Gastroesophageal sphincter (tissue), 4 donors: ENCODE data around the gene SPTB. TPM values are rescaled to one million over a fixed set of nuclear protein-coding genes. Genes with fewer than 3 reads are reported as not detected.

Experiments used
- ATAC-seq: fragments of 150-250 bp; one replicate; pipeline ENCODE4 v1.9.1; 2016; ENCODE audit warnings: mild to moderate bottlenecking, moderate library complexity
- H3K27ac ChIP-seq, 4 donors: fragments of 200-600 bp; sonication (generic) in 3 of 4; 1 replicate in 3 of 4; 2 replicates in 1 of 4; pipeline ENCODE4 v1.5.1; 2016 to 2019
- H3K27me3 ChIP-seq: fragments of 200-600 bp; sonication (generic); one replicate; pipeline ENCODE4 v1.5.1; 2019
- H3K36me3 ChIP-seq, 2 donors: fragments of 200-600 bp; sonication (generic); one replicate each; pipeline ENCODE4 v1.5.1; 2019; ENCODE audit warnings: control low read depth in 1 of 2
- H3K4me1 ChIP-seq, 3 donors: fragments of 200-600 bp; sonication (generic); 1 replicate in 2 of 3; 2 replicates in 1 of 3; pipeline ENCODE4 v1.5.1; 2016 to 2019; ENCODE audit warnings: control low read depth in 2 of 3
- H3K4me3 ChIP-seq, 2 donors: fragments of 200-600 bp; sonication (generic); one replicate each; pipeline ENCODE4 v1.5.1; 2019; ENCODE audit warnings: mild to moderate bottlenecking in 1 of 2, moderate library complexity in 1 of 2
- H3K9me3 ChIP-seq, 3 donors: fragments of 200-600 bp; sonication (generic); one replicate each; pipeline ENCODE4 v1.5.1; 2017 to 2019; ENCODE audit warnings: control low read depth in 2 of 3
- EP300 ChIP-seq: sonication (generic); formaldehyde crosslinking; IDR thresholded peaks from one replicate; pipeline ENCODE4 v1.6.1; 2017; ENCODE audit warnings: antibody characterized with exemption, mild to moderate bottlenecking
- POLR2A ChIP-seq, 2 donors: fragments of 450-650 bp; IDR thresholded peaks; one replicate each; pipeline ENCODE4 v1.6.1; 2017; ENCODE audit warnings: antibody characterized with exemption in 2 of 2, mild to moderate bottlenecking in 2 of 2, moderate library complexity in 1 of 2
- POLR2AphosphoS5 ChIP-seq: sonication (generic); formaldehyde crosslinking; IDR thresholded peaks from one replicate; pipeline ENCODE4 v1.6.1; 2017; ENCODE audit warnings: antibody characterized with exemption
- WGBS, 2 donors: methylation state at CpG; one replicate each; pipeline ENCODE4 v1.1.5; 2018; ENCODE audit warnings: low coverage in 1 of 2; 5-methylcytosine and 5-hydroxymethylcytosine counted together
- total RNA-seq, 4 donors: library from RNA; depleted of rRNA; stranded (reverse); fragments of >200 nt; gene quantifications; one replicate each; pipeline ENCODE4 v1.1.0, GENCODE V29; 2016
- TF ChIP-seq, protein P1 (sequence below), 4 experiments: fragments of 200-600 bp in 2 of 4; fragments of 450-650 bp in 2 of 4; sonication (generic) in 1 of 4; IDR thresholded peaks; one replicate each; pipeline ENCODE4 v1.5.1; 2017 to 2019; ENCODE audit warnings: antibody characterized with exemption in 4 of 4, mild to moderate bottlenecking in 2 of 4, moderate library complexity in 2 of 4

Gene SPTB
- total RNA-seq, 4 donors from 2014 or later = 0.62 to 3.1 (median 1.0) TPM

DNA sequence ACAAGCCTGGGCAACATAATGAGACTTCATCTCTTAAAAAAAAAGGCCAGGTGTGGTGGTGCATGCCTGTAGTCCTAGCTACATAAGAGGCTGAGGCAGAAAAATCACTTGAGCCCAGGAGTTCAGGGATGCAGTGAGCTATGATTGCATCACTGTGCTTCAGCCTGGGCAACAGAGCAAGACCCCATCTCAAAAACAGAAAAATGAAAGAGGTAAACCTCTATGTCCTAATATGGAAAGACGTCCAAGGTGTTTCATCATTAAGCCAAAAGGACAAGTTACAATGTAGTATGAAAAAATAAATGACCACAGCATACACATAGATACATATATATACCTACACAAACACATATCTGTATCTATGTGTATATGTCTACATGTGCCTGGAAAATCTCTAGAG lies 15.4 kb downstream of the SPTB start:
- Histone ChIP-seq H3K4me3 (no peak overlapping the region), H3K4me1 (no peaks in the 10 kb centered on the region), H3K27me3 (peaks cover 3% of the 10 kb centered on the region), H3K27ac (no peak overlapping the region), H3K9me3 (no peaks in the 10 kb centered on the region), H3K36me3 (no peaks in the 10 kb centered on the region)
- ATAC-seq = no peak
- 91% methylated on average over 1 of the region's 1 CpG; no CpG with 5 or more reads in 1 of the 2 donors for WGBS, 2 donors
- TF ChIP-seq, protein P1, sequence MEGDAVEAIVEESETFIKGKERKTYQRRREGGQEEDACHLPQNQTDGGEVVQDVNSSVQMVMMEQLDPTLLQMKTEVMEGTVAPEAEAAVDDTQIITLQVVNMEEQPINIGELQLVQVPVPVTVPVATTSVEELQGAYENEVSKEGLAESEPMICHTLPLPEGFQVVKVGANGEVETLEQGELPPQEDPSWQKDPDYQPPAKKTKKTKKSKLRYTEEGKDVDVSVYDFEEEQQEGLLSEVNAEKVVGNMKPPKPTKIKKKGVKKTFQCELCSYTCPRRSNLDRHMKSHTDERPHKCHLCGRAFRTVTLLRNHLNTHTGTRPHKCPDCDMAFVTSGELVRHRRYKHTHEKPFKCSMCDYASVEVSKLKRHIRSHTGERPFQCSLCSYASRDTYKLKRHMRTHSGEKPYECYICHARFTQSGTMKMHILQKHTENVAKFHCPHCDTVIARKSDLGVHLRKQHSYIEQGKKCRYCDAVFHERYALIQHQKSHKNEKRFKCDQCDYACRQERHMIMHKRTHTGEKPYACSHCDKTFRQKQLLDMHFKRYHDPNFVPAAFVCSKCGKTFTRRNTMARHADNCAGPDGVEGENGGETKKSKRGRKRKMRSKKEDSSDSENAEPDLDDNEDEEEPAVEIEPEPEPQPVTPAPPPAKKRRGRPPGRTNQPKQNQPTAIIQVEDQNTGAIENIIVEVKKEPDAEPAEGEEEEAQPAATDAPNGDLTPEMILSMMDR (IDR thresholded peaks at IDR 0.05) = no peak
- TF ChIP-seq POLR2A (IDR thresholded peaks at IDR 0.05) (no peak), EP300 (no peak), POLR2AphosphoS5 (no peak)

DNA sequence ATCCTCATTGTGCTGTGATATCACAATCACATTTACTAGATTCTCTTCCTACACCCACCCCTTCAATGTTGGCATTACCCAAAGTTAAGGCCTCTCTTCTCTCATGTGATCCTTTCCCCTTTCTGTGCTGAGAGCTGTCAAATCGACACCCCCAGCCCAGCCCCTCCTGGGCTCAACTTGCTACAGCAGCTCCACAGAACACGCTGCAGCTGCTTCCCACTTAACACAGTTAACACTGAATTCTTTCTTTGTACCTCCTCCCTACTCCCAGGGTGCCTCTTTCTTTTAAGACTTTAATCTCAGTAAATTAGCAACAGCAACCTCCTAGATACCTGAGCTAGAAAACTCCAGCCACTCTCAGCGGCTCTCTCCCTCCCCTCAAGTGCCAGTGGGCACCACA lies 17.8 kb downstream of the SPTB start:
- ATAC-seq = no peak
- Histone ChIP-seq H3K36me3 (no peaks in the 10 kb centered on the region), H3K4me1 (no peaks in the 10 kb centered on the region), H3K27ac (no peak overlapping the region), H3K27me3 (peaks cover 14% of the 10 kb centered on the region), H3K4me3 (no peak overlapping the region), H3K9me3 (no peaks in the 10 kb centered on the region)
- 33 to 51% methylated on average over 3 of the region's 3 CpGs for WGBS, 2 donors
- no peak for TF ChIP-seq POLR2A (IDR thresholded peaks at IDR 0.05)
- TF ChIP-seq EP300 = no peak
- TF ChIP-seq POLR2AphosphoS5 = no peak
- TF ChIP-seq, protein P1 (IDR thresholded peaks at IDR 0.05) = no peak

DNA sequence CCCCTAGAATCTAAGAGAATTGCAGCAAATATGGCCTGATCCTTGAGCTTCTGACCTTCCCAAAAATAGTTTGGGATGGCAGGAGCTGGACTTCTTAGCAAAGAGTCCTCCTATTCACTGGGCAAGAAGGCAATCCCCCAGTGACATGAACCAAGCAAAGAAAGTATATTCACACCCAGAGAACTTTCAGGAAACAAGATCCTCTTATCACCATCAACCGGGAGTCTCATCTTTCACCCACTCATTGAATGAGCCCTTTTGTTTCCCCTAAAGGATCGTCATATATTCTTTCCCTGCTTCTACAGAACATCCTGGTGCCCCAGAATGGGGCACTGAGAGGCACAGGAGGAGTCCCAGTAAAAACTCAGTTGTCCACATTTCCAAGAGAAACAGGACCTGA lies 19.7 kb downstream of the SPTB start:
- ATAC-seq = no peak
- peaks cover 11% of the 10 kb centered on the region for H3K27me3 ChIP-seq
- no peaks in the 10 kb centered on the region for H3K36me3 ChIP-seq
- H3K4me3 ChIP-seq = no peak overlapping the region
- H3K4me1 ChIP-seq = no peaks in the 10 kb centered on the region
- H3K9me3 ChIP-seq = no peaks in the 10 kb centered on the region
- TF ChIP-seq, protein P1 (IDR thresholded peaks at IDR 0.05) = no peak
- TF ChIP-seq POLR2AphosphoS5 (no peak), POLR2A (IDR thresholded peaks at IDR 0.05) (no peak), EP300 (no peak)
- WGBS, 2 donors = 32 to 57% methylated on average over 1 to 2 of the region's 2 CpGs
- H3K27ac ChIP-seq = no peak overlapping the region

DNA sequence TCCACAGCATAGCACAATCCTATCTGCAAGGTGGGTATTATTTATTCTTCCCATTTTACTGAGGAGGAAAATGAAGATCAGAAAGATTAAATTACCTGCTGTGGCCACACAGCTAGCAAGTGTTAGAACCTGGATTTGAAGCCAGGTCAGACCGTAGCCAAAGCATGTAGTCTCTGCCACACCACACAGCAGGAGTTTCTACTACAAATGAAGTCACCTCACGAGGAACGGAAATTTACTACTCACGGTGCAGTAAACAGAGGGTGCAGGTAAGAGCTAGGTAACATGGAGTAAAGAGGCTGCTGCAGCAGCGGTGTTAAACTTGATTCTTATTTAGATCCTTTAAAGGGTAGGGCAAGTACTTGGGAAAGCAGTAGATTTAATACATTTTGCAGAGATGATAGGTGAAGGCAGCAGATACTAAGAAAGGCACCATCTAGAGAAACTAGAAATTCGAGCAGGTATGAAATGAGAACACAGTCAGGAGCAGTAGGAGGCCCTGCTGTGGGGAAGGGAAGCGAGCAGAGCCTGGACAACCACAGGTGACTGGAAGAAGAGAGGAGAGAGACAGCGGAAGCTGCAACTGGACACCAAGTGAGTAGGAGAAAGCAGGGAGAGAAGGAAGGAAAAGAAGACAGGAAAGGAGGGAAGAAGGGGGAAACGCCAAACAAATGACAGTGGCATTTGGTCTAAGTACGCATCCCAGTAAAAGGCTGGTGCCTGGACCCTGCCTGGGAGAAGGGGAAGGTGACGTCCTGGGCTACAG lies 21.5 kb downstream of the SPTB start:
- no peaks in the 10 kb centered on the region for H3K36me3 ChIP-seq
- H3K9me3 ChIP-seq = no peaks in the 10 kb centered on the region
- ATAC-seq = no peak
- H3K4me1 ChIP-seq = no peaks in the 10 kb centered on the region
- TF ChIP-seq, protein P1 (IDR thresholded peaks at IDR 0.05) = no peak
- TF ChIP-seq POLR2AphosphoS5 = no peak
- no peak for TF ChIP-seq EP300
- TF ChIP-seq POLR2A (IDR thresholded peaks at IDR 0.05) = no peak
- H3K27ac ChIP-seq = no peak overlapping the region
- H3K27me3 ChIP-seq = peaks cover 11% of the 10 kb centered on the region
- H3K4me3 ChIP-seq = no peak overlapping the region
- 59 to 68% methylated on average over 6 to 11 of the region's 11 CpGs for WGBS, 2 donors
